HL-60/S4 (cell line): ENCODE data around the gene RAB35.

Source experiments
- in situ Hi-C: fragments of 300-500 bp; cut with MboI; formaldehyde crosslinking; loops from 2 replicates; pipeline ENCODE4 v1.14.3; 2022; ENCODE audit warnings: low sequenced_read_pairs

Gene RAB35

GRCh38 chr12:120116441-120116791, at the start of gene RAB35:
Gene RAB35 (minus strand): TSS chr12:120116753. CDS start chr12:120116650, 103 bp downstream.
- in situ Hi-C loops, result no loop called here

GRCh38 chr12:120164293-120164692, 47.7 kb upstream of the RAB35 start:
- in situ Hi-C loops, result no loop called here

- in situ Hi-C loops, result no loop called here
Observed at GRCh38 chr12:120162763-120163162, 46.2 kb upstream of the RAB35 start.

GRCh38 chr12:120161852-120162251, 45.3 kb upstream of the RAB35 start:
- in situ Hi-C loops, result no loop called here

- in situ Hi-C loops, result no loop called here
Observed at GRCh38 chr12:120159509-120160237, 43.1 kb upstream of the RAB35 start.

- in situ Hi-C loops, result no loop called here
Observed at GRCh38 chr12:120158351-120158750, 41.8 kb upstream of the RAB35 start.

DNA sequence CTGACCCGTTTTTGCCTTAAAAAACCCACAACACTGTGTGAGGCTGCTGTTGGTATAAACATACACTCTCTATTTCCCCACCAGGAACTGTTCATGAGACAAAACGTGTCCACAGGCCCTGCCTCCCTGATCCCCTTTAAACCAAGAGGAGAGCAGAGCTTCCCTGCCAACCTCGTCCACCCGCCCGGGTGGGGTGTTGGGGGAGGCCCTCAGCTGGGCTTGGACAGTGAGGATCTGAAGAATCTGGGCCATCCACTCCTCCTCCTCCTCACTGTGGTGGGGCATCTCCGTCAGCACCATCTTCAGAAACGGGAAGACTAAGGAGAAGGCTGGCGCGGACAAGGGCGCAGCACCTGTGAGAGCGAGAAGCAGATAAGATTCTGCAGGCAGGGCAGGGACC, 41.1 kb upstream of the RAB35 start:
- in situ Hi-C loops, result no loop called here

DNA sequence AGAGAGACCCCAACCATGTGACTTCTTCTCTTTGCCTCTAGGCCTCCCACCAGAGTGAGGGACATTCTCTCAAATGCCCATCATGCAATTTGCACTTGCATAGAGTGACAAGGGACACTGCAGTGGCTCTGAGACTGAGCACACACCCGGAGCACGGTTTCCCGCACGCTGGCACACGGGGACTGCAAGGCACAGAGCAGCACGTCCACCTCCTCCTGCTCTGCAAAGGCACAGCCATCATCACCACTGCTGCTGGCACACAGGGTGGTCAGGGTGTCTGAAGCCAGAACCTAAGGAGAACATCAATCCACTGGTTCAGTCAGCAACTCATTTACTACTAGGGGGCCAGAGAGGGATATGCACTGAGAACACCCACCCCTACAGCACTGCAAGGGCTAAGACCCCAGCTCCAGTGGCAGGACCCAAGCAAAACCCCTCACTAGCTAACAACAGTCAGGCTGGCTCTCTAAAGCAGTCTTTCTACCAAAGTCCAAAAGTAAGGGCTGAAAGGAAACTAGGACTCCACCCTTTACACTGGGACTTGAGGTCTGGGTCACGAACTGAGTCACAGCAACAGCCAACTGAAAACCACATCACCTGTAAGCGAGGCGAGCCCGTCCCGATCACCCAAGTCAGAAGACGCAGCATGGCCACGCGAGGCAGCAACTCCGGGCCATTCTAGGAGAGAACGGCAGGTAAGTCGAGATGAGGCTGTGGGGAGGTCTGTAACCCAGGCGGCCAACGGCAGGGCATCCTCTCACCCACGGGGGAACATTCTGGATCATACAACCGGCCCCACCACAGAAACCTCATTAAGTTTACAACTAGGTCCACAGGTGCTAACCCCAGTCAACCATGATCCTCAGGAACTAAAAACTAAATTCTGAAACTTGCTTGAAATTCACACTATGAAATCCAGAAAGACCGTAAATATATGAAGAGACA, 40.0 kb upstream of the RAB35 start:
- in situ Hi-C loops, result no loop called here

- in situ Hi-C loops, result no loop called here
Observed at GRCh38 chr12:120155072-120155471, 38.5 kb upstream of the RAB35 start.

DNA sequence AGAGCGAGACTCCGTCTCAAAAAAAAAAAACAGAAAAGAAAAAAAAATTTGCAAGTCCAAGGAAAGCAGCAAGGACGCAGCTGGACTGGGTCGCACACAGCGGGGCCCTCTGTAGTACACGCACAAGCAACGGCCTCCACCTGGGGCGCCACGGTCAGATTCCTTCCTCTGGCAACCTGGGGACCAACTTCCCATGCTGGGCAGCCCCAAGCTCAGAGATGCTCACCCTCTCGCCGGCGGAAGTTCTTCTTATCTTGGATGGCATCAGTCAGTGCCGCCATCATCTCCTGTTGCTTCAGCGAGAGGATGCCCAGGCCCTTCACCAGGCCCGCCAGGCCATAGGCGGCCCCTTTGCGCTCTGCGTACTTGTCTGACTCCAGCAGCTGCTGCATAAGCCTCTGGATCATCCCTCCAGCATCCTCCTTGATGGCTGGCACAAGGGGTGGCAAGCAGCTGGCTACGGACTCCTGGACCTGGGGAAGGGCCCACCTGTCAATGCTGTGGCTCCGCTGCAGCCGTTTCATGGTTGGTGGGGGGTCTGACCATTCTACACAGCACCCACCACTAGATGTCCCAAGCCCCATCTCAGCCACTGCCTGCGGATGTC, 34.5 kb upstream of the RAB35 start:
- in situ Hi-C loops, result no loop called here

GRCh38 chr12:120148011-120148410, 31.5 kb upstream of the RAB35 start:
- in situ Hi-C loops, result no loop called here

DNA sequence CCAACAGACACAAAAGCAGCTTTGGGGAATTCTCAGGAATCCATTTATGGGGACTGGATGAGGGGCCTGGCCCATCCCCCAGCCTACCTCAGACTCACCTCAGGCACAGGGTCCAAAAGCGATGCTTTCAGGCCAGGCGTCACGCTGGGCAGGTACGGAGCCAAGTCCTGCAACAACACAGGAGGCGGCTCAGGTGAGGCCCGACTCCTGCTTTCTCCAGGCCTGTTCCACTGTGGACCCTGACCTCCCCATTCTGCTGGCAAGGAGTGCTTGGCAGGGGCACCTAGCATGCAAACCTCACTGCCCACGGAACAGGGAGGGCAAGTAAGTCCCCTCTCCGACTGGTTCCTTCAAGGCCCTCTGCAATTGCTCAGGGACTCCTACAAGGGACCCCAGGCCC, 28.6 kb upstream of the RAB35 start:
- in situ Hi-C loops, result no loop called here

DNA sequence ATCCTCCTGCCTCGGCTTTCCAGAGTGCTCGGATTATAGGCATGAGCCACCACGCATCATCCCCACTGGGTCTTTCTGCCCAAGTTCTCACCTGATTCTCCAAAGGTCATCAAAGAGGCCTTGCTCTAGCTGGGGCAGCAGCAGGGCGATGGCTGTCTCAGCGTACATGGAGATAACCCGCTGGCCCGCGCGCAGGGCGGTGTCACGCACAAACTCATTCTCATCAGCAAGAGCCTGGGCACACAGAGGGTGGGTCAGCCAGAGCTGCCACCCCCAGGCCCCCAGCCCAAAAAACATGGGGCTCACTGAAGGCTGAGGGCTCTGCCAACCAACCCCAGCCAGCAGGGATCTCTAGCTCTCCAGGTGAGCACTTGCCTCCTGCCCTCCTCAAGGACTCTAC, 27.7 kb upstream of the RAB35 start:
- in situ Hi-C loops, result no loop called here

DNA sequence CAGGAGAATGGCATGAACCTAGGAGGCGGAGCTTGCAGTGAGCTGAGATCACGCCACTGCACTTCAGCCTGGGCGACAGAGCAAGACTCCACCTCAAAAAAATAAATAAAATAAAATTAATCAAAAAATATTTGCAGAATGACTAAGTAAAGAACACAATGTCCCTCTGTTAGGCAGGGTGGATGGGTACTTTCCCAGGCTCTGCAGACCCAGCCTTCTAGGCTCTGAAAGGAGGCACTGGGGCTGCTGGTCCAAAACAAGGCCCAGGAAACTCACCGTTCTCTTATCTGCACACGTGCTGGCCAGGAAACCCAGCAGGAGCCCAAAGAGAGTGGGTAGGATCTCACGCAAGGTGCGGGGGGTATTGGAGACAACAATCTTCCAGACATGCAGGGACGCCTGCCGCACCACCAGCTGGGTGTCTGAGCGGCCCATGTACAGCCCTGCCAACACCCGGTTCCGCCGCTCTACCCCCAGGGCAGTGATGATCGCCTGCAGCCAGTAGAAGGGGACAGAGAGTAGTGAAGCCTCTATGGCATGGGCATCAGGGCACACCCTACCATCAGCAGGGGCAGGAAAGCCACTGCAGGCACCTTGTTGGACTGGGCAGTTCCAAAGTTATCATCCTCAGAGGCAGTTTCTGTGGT, 25.8 kb upstream of the RAB35 start:
- in situ Hi-C loops, result no loop called here

GRCh38 chr12:120141336-120141735, 24.8 kb upstream of the RAB35 start:
- in situ Hi-C loops, result no loop called here

DNA sequence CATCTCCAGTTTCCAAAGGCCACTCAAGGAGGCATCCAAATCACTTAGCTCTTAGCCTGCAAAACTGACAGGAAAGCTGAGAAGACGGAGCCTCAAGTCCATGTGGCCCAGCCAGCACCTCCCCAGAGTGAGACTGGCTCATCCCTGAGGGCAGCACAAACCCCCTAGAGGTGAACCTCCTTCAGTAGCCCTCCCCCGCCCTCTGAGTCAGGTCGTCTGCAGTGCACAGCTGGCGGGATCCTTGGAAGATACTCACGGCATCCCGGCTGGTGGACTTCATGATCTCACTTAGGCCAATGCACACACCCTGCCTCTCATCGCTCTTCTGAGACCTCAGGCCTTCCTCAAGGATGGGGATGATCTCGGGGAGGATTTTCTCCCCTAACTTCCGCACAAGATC, 24.1 kb upstream of the RAB35 start:
- in situ Hi-C loops, result no loop called here

- in situ Hi-C loops, result no loop called here
Observed at GRCh38 chr12:120139958-120140357, 23.4 kb upstream of the RAB35 start.

- in situ Hi-C loops, result no loop called here
Observed at GRCh38 chr12:120138366-120138765, 21.8 kb upstream of the RAB35 start.

DNA sequence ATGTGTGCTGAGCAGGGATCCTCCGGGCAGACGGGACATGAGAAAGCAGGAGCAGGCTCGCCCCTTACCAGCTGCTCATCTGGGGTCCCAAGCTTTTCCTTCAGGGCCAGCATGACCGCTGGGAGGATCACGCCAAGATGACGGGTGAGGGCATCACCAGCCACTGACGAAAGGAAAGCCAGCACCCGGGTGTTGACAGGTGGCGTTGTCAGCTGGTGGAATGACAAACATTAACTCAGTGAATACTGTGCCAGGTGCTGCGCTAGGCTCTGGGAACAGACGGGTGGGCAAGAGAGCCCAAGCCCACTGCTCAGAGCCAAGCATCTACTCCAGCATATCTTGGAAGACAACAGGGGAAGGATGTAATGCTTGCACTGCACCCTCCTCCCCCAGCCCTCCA, 21.3 kb upstream of the RAB35 start:
- in situ Hi-C loops, result no loop called here

- in situ Hi-C loops, result no loop called here
Observed at GRCh38 chr12:120136093-120136770, 19.7 kb upstream of the RAB35 start.
